ENCODE data around the gene MYO5C. TPM values are rescaled to one million over a fixed set of nuclear protein-coding genes. Genes with fewer than 3 reads are reported as not detected.

The MYO5C gene
- total and polyA plus RNA-seq, 2 donors (not counting 3 experiments of a cell fraction or from before 2014, with no cell fraction given) = 7.5 to 19.4 TPM

DNA sequence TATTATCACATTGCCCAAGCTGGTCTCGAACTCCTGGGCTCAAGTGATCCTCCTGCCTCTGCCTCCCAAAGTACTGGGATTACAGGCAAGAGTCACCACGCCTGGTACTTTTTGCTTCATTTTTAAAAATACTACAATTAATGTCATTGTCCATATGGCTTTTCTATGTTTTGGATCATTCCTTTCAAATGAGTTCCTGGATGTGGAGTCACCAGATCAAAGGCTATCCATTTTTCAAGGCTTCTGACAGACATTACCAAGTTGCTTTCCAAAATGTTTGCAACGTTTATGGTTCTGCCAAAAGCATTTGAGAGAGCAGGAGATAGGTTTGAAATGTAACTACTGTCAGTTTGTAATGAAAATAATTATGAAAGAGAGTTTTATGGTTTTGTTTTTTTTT lies 148.8 kb downstream of the MYO5C start:
- no TSS peak for BruUV-seq (replicated peaks)
- ChIA-PET CTCF (interaction anchor here (0.6 kb wide), 1 partner anchor 133 kb away, joined by 3 read pairs; no protein-coding TSS in a partner anchor), POLR2A (no interaction called here)
- no peak for DNase-seq (ENCODE audit: low read depth, low spot score)
- H3K27ac ChIP-seq (ENCODE audit: insufficient read depth, low read depth, low read length) = no peak overlapping the region
- no peak overlapping the region for H3K4me2 ChIP-seq (ENCODE audit: insufficient read depth, low read length)
- H3K9ac ChIP-seq (replicated peaks; ENCODE audit: extremely low read depth, insufficient read depth, low read length) = no peak overlapping the region
- no peaks in the 10 kb centered on the region for H3K9me3 ChIP-seq (replicated peaks; ENCODE audit: control insufficient read depth, insufficient read depth, low read length)
- H3K27me3 ChIP-seq (ENCODE audit: control insufficient read depth in 2 of 2, insufficient read depth in 2 of 2, low read length in 2 of 2) = no peaks in the 10 kb centered on the region
- no peak overlapping the region for H2AFZ ChIP-seq (ENCODE audit: low read depth, low read length)
- no peaks in the 10 kb centered on the region for H3K9me1 ChIP-seq (replicated peaks; ENCODE audit: control insufficient read depth, extremely low read depth, insufficient read depth, low read length)
- H3K4me3 ChIP-seq (replicated peaks in 1 of 3; ENCODE audit: insufficient read depth in 1 of 3, low read depth in 1 of 3, low read length in 3 of 3) = no peak overlapping the region
- no peak for FAIRE-seq
- H3K36me3 ChIP-seq (ENCODE audit: control insufficient read depth in 2 of 2, extremely low read depth in 1 of 2, insufficient read depth in 2 of 2, low read length in 2 of 2) = peaks cover 0 to 5% of the 10 kb centered on the region in 2 experiments
- no peaks in the 10 kb centered on the region for H4K20me1 ChIP-seq (replicated peaks; ENCODE audit: control insufficient read depth, extremely low read depth, insufficient read depth, low read length)
- intact Hi-C loops (cut with micrococcal nuclease) (no loop called here), dilution Hi-C loops (cut with MboI; ENCODE audit: extremely low pct_ligation_motif_present, low sequenced_read_pairs) (no loop called here)
- TF ChIP-seq GATA2 (IDR thresholded peaks at IDR 0.05; ENCODE audit: insufficient read depth, insufficient read length, low read depth, low read length) (no peak), POLR2A (IDR thresholded peaks at IDR 0.05; ENCODE audit: low read depth, low read length) (no peak)
- H3K4me1 ChIP-seq (ENCODE audit: control insufficient read depth, extremely low read depth, insufficient read depth, low read length) = peaks cover 6% of the 10 kb centered on the region
- H3K79me2 ChIP-seq (ENCODE audit: control insufficient read depth, insufficient read depth, low read length) = no peaks in the 10 kb centered on the region

DNA sequence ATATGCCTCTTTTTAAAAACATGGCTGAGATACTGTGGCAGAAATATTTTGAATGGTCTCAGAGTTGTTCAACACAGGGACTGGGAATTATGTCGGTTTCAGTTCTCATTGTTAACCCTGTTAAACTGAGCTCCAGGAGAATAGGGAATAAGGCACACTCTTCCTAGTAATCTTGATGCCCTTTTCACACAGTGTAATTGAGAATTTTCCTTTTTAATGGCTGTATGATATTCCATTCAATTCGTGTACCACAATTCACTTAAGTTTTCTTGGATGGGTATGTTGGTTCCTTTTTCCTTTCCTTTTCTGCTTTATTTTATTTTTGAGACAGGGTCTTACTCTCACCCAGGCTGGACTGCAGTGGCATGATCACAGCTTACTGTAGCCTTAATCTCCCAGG lies 149.3 kb downstream of the MYO5C start:
- Histone ChIP-seq H3K4me3 (replicated peaks in 1 of 3; ENCODE audit: insufficient read depth in 1 of 3, low read depth in 1 of 3, low read length in 3 of 3) (no peak overlapping the region), H3K36me3 (ENCODE audit: control insufficient read depth in 2 of 2, extremely low read depth in 1 of 2, insufficient read depth in 2 of 2, low read length in 2 of 2) (peaks cover 0 to 5% of the 10 kb centered on the region in 2 experiments), H3K9me1 (replicated peaks; ENCODE audit: control insufficient read depth, extremely low read depth, insufficient read depth, low read length) (no peaks in the 10 kb centered on the region), H3K9me3 (replicated peaks; ENCODE audit: control insufficient read depth, insufficient read depth, low read length) (no peaks in the 10 kb centered on the region), H3K27ac (ENCODE audit: insufficient read depth, low read depth, low read length) (no peak overlapping the region), H3K4me2 (ENCODE audit: insufficient read depth, low read length) (no peak overlapping the region), H4K20me1 (replicated peaks; ENCODE audit: control insufficient read depth, extremely low read depth, insufficient read depth, low read length) (no peaks in the 10 kb centered on the region), H3K27me3 (ENCODE audit: control insufficient read depth in 2 of 2, insufficient read depth in 2 of 2, low read length in 2 of 2) (no peaks in the 10 kb centered on the region), H2AFZ (ENCODE audit: low read depth, low read length) (no peak overlapping the region), H3K79me2 (ENCODE audit: control insufficient read depth, insufficient read depth, low read length) (no peaks in the 10 kb centered on the region), H3K4me1 (ENCODE audit: control insufficient read depth, extremely low read depth, insufficient read depth, low read length) (peaks cover 6% of the 10 kb centered on the region), H3K9ac (replicated peaks; ENCODE audit: extremely low read depth, insufficient read depth, low read length) (no peak overlapping the region)
- CTCF ChIA-PET = interaction anchor here (0.6 kb wide), 1 partner anchor 132 kb away, joined by 3 read pairs; no protein-coding TSS in a partner anchor
- POLR2A ChIA-PET = no interaction called here
- intact Hi-C loops (cut with micrococcal nuclease) (no loop called here), dilution Hi-C loops (cut with MboI; ENCODE audit: extremely low pct_ligation_motif_present, low sequenced_read_pairs) (no loop called here)
- FAIRE-seq (no peak), DNase-seq (ENCODE audit: low read depth, low spot score) (no peak)
- TF ChIP-seq POLR2AphosphoS5 (IDR thresholded peaks at IDR 0.05; ENCODE audit: insufficient read depth, low read depth, low read length) (no peak), MYC (IDR thresholded peaks at IDR 0.05; ENCODE audit: low read depth, low read length) (no peak), EZH2 (IDR thresholded peaks at IDR 0.05; ENCODE audit: borderline replicate concordance, low read depth, low read length, severe bottlenecking) (no peak), JUN (IDR thresholded peaks at IDR 0.05; ENCODE audit: borderline replicate concordance, insufficient read depth, insufficient read length, low read depth) (no peak), POLR2A (IDR thresholded peaks at IDR 0.05; ENCODE audit: low read depth, low read length) (no peak), FOS (IDR thresholded peaks at IDR 0.05; ENCODE audit: borderline replicate concordance, insufficient read depth, low read length) (no peak), GATA2 (IDR thresholded peaks at IDR 0.05; ENCODE audit: insufficient read depth, insufficient read length, low read depth, low read length) (no peak)
- TF ChIP-seq, protein P1, sequence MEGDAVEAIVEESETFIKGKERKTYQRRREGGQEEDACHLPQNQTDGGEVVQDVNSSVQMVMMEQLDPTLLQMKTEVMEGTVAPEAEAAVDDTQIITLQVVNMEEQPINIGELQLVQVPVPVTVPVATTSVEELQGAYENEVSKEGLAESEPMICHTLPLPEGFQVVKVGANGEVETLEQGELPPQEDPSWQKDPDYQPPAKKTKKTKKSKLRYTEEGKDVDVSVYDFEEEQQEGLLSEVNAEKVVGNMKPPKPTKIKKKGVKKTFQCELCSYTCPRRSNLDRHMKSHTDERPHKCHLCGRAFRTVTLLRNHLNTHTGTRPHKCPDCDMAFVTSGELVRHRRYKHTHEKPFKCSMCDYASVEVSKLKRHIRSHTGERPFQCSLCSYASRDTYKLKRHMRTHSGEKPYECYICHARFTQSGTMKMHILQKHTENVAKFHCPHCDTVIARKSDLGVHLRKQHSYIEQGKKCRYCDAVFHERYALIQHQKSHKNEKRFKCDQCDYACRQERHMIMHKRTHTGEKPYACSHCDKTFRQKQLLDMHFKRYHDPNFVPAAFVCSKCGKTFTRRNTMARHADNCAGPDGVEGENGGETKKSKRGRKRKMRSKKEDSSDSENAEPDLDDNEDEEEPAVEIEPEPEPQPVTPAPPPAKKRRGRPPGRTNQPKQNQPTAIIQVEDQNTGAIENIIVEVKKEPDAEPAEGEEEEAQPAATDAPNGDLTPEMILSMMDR (IDR thresholded peaks at IDR 0.05; ENCODE audit: extremely low read depth in 1 of 2, insufficient read depth in 1 of 2, low read depth in 1 of 2, low read length in 2 of 2) = no peak
- TF ChIP-seq, protein P2, sequence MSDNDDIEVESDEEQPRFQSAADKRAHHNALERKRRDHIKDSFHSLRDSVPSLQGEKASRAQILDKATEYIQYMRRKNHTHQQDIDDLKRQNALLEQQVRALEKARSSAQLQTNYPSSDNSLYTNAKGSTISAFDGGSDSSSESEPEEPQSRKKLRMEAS (IDR thresholded peaks at IDR 0.05; ENCODE audit: insufficient read depth, insufficient read length) = no peak
- no TSS peak for BruUV-seq (replicated peaks)
